ENCODE data around the gene PTPRG.

GRCh38 chr3:61875976-61876671 lies 314.8 kb downstream of the PTPRG start:
- TF ChIP-seq, protein P1, sequence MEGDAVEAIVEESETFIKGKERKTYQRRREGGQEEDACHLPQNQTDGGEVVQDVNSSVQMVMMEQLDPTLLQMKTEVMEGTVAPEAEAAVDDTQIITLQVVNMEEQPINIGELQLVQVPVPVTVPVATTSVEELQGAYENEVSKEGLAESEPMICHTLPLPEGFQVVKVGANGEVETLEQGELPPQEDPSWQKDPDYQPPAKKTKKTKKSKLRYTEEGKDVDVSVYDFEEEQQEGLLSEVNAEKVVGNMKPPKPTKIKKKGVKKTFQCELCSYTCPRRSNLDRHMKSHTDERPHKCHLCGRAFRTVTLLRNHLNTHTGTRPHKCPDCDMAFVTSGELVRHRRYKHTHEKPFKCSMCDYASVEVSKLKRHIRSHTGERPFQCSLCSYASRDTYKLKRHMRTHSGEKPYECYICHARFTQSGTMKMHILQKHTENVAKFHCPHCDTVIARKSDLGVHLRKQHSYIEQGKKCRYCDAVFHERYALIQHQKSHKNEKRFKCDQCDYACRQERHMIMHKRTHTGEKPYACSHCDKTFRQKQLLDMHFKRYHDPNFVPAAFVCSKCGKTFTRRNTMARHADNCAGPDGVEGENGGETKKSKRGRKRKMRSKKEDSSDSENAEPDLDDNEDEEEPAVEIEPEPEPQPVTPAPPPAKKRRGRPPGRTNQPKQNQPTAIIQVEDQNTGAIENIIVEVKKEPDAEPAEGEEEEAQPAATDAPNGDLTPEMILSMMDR (IDR thresholded peaks at IDR 0.05; ENCODE audit: low read depth, low read length, missing input control), result no peak
- TF ChIP-seq YY1 (IDR thresholded peaks at IDR 0.05) (no peak), MAX (IDR thresholded peaks at IDR 0.05) (no peak), RXRA (IDR thresholded peaks at IDR 0.05) (peak in 1 of 2 donors; percentile 46), RAD21 (IDR thresholded peaks at IDR 0.05) (peak; percentile 8 to 18)
- TF ChIP-seq, protein P2, sequence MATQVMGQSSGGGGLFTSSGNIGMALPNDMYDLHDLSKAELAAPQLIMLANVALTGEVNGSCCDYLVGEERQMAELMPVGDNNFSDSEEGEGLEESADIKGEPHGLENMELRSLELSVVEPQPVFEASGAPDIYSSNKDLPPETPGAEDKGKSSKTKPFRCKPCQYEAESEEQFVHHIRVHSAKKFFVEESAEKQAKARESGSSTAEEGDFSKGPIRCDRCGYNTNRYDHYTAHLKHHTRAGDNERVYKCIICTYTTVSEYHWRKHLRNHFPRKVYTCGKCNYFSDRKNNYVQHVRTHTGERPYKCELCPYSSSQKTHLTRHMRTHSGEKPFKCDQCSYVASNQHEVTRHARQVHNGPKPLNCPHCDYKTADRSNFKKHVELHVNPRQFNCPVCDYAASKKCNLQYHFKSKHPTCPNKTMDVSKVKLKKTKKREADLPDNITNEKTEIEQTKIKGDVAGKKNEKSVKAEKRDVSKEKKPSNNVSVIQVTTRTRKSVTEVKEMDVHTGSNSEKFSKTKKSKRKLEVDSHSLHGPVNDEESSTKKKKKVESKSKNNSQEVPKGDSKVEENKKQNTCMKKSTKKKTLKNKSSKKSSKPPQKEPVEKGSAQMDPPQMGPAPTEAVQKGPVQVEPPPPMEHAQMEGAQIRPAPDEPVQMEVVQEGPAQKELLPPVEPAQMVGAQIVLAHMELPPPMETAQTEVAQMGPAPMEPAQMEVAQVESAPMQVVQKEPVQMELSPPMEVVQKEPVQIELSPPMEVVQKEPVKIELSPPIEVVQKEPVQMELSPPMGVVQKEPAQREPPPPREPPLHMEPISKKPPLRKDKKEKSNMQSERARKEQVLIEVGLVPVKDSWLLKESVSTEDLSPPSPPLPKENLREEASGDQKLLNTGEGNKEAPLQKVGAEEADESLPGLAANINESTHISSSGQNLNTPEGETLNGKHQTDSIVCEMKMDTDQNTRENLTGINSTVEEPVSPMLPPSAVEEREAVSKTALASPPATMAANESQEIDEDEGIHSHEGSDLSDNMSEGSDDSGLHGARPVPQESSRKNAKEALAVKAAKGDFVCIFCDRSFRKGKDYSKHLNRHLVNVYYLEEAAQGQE (IDR thresholded peaks at IDR 0.05), result no peak

All from liver (tissue), 3 donors.